HG03342 (cell line): ENCODE data around the gene TEX14.
A peak's percentile ranks its signal among the peaks of the same experiment; 100 is the strongest.
"Not testable (repeated sequence)": the region's sequence is repeated elsewhere in the genome, so short reads cannot be mapped to it uniquely, and the experiment has no call there.

Source experiments
- ATAC-seq: cut with Tn5 transposase; IDR thresholded peaks from one replicate; pipeline ENCODE4 v1.9.1; 2021; ENCODE audit warnings: mild to moderate bottlenecking, moderate library complexity; ENCODE audit not compliant: unreplicated experiment

The TEX14 gene

DNA sequence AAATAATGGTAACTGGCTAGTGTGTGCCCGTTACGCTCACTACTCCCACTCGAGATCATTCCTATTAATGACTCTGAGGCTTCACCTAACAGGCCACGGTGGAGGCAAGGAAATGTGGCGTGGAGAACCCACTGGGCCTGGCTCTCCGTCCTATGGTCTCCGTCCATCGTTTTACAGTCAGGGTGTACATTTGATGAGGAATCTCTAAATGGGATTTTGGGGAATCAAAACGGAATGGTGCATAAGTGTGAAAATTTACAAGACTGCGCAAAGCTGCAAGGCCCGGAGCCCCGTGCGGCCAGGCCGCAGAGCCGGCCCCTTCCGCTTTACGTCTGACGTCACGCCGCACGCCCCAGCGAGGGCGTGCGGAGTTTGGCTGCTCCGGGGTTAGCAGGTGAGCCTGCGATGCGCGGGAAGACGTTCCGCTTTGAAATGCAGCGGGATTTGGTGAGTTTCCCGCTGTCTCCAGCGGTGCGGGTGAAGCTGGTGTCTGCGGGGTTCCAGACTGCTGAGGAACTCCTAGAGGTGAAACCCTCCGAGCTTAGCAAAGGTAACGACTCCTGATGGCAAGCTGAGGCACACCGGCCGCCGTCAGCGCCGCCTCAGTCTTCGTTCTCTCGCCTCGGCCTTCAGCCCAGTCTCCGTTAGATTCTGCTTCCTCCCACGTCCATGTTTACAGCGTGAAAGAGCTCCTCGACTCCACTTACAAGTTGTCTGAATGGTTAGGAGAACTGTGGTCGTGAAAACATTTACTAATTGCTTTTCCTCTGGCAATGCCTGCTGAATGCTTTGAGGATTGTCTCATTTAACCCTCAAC is 602 bp upstream of the TEX14 start, which contains the start of gene RAD51C:
RAD51C (plus strand) TSS at position 364 of the 817 bp plus-strand sequence; CDS start at position 406, 42 bp downstream.
- ATAC-seq: peak; percentile 98

GRCh38 chr17:58690033-58690432 is 1.8 kb downstream of the TEX14 start:
- ATAC-seq: not testable (repeated sequence)

DNA sequence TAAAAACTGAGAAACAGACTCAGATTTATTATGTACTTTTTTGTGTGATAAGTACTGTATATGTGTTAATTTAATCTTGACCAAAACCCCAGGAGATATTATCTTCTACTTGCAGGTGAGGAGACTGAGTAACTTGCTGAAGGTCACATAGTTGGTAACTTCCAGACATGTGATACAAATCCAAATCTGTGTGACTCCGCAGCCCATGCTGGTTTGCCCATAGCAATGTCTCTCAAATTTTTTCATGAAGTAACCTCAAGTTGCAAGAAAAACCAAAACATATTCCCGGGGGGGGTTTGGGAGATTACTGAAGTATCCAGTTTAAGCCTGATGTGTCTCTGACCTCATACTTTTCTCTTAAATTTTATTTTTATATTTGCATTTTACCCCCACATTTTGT is 3.3 kb downstream of the TEX14 start:
- no peak for ATAC-seq

- no peak for ATAC-seq
These were observed 4.9 kb downstream of the TEX14 start for GRCh38 chr17:58686980-58687379.

GRCh38 chr17:58684462-58684861 is 7.4 kb downstream of the TEX14 start:
- not testable (repeated sequence) for ATAC-seq

GRCh38 chr17:58684003-58684402 is 7.8 kb downstream of the TEX14 start:
- ATAC-seq: no peak

- ATAC-seq: no peak
These were observed 11.8 kb downstream of the TEX14 start for GRCh38 chr17:58680038-58680369.

DNA sequence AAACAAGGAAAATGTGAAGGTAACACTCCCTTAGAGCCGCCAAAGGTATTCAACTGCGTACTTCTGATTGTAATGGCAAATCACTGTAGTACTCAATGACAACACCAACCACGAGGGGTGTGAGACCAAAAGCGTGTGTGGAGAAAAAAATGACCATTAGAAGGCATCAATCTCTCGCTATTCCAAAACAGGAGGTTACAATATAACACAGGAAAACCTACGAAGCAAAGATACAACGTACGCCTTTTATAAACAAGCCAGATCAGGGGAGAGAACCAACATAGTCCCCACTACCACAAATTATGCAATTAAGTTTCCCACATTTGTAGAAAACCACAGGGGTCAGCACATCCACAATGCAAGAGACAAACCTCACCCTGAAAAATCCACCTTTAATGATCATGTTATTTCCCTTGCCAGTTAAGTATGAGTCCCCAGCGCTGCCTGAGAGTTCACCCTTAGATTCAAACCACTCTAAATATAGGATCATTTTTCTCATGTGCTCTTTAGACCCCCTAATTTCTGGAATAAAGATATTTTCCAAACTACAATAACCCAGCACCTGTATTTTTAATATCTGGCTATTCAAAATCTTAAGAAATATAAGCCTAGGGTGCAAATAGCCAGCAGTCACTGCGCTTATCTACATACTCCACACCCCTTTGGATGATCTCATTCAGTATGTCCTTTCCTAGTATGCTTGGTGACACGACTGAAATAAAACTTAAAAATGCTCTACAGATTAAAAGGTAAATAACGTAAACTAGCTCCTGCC is 12.4 kb downstream of the TEX14 start:
- ATAC-seq: no peak

- ATAC-seq: not testable (repeated sequence)
These were observed 13.6 kb downstream of the TEX14 start for GRCh38 chr17:58678287-58678686.

- no peak for ATAC-seq
These were observed 14.5 kb downstream of the TEX14 start for GRCh38 chr17:58677194-58677880.

DNA sequence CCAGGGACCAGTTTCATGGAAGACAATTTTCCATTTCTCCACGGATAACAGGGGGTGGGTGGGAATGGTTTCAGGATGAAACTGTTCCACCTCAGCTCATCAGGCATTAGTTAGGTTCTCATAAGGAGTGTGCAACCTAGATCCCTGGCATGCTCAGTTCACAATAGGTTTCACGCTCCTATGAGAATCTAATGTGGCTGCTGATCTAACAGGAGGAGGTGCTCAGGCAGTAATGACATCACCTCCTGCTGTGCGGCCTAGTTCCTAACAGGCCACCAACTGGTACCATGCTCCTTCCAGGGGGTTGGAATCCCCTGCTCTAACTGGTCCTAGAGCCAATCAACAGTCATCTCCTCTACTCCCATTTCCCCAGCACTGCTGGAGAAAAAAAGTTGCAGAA is 19.9 kb downstream of the TEX14 start:
- ATAC-seq: no peak

GRCh38 chr17:58669853-58670252 is 22.0 kb downstream of the TEX14 start:
- ATAC-seq: no peak

- no peak for ATAC-seq
These were observed 23.3 kb downstream of the TEX14 start for GRCh38 chr17:58668598-58668935.

DNA sequence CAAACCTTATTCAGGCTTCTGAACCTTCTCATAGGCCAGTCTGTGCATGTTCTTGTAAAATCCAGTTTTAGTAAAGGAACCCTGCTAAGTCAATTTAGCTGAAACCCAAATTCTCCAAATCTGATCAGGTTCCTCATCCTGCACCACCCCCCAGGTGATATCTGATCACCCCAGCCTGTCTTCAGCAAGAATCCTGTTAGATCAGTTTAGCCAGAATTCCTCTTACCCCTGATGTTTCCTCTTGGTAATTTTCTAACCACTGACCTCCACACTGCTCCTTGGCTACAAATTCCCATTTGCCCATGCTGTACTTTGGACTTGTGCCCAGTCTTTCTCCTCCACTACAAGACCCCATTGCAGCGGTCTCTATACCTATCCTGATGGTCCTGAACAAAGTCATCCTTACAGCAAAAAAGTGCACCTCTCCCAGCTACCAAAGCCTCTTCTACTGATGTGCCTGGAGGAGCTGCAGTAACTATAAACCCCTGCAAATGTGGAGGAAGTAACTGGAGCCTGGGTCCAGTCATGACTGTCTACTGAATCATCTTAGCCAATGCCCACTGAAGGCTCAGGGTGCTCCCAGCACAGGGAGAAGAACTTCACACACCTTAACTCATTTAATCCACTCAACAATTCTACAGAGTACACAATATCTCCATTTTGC is 23.8 kb downstream of the TEX14 start:
- no peak for ATAC-seq

- no peak for ATAC-seq
These were observed 25.0 kb downstream of the TEX14 start for GRCh38 chr17:58666858-58667267.

GRCh38 chr17:58665946-58666857 is 25.6 kb downstream of the TEX14 start:
- ATAC-seq: no peak

DNA sequence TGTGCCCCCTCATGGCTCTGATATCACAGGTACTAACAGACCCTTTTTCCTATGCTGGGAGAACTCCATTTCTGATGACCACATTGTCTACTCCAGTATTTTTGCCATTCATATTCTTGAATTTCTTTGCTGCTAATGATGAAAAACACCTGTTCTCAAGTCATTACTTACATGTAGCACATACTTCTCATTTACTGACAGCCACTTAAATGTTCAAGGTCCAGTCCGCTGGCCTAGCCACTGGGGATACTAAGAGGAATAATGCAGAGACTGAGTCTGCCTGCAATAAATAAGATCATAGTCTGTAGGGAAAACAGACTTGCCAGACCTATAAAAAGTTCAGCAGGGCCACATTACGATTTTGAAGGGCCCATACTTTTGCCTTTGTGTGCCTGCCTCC is 27.5 kb downstream of the TEX14 start:
- ATAC-seq: no peak

- no peak for ATAC-seq
These were observed 30.3 kb downstream of the TEX14 start for GRCh38 chr17:58661499-58661898.

DNA sequence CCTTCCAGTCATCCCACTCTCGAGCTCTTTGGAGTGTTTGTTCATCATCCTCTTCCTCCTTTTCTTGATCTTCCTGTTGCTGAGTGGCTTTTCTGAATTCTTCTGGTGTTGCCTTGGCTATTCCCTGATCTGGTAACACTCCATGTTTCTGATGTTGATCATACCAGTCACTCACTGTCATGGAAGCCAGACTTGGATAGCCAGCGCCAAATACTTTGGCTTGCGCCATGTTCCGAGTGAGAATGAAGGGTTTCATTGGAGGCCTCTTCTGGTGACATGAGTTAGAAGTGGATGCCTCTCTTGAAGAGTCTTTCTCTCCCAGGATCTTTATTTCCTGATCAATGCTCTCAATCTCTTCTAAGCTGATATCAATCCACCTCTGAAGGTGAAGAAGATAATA is 31.2 kb downstream of the TEX14 start:
- ATAC-seq: no peak

DNA sequence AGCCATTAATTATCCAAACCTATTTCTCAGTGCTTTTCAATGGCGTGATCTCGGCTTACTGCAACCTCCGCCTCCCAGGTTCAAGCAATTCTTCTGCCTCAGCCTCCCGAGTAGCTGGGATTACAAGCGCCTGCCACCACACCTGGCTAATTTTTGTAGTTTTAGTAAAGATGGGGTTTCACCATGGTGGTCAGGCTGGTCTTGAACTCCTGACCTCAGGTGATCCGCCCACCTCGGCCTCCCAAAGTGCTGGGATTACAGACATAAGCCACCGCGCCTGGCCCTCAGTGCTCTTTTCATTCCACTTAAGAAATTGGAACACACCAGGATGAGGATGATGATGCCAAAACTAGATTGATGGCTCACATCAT is 32.1 kb downstream of the TEX14 start:
- ATAC-seq: not testable (repeated sequence)
